KMS-11 (cell line): ENCODE measurements around the gene A4GALT.

Source experiments
- H2AFZ ChIP-seq: fragments of 200-600 bp; sonication (generic); 2 replicates; pipeline ENCODE4 v1.6.1; 2016; ENCODE audit warnings: antibody characterized with exemption, mixed run types, low read depth
- H3K27ac ChIP-seq: fragments of 200-600 bp; sonication (generic); 2 replicates; pipeline ENCODE4 v1.6.1; 2016; ENCODE audit warnings: mild to moderate bottlenecking, mixed run types
- H3K27me3 ChIP-seq: fragments of 200-600 bp; sonication (generic); 2 replicates; pipeline ENCODE4 v1.6.1; 2017; ENCODE audit warnings: mild to moderate bottlenecking, low read depth, mixed run types, moderate library complexity; ENCODE audit not compliant: insufficient read depth
- H3K36me3 ChIP-seq: fragments of 200-600 bp; sonication (generic); 2 replicates; pipeline ENCODE4 v1.6.1; 2017; ENCODE audit warnings: mild to moderate bottlenecking, mixed run types; ENCODE audit not compliant: insufficient read depth
- H3K4me1 ChIP-seq: fragments of 200-600 bp; sonication (generic); 2 replicates; pipeline ENCODE4 v1.6.1; 2016; ENCODE audit warnings: mild to moderate bottlenecking, low read depth, mixed run types; ENCODE audit not compliant: poor library complexity, severe bottlenecking
- H3K4me2 ChIP-seq: fragments of 200-600 bp; sonication (generic); 2 replicates; pipeline ENCODE4 v1.7.0; 2016; ENCODE audit warnings: mild to moderate bottlenecking, mixed run types
- H3K4me3 ChIP-seq: fragments of 200-600 bp; sonication (generic); IDR thresholded peaks from 2 replicates; pipeline ENCODE4 v1.6.1; 2017; ENCODE audit warnings: low read depth, low read length, mixed read lengths; ENCODE audit not compliant: insufficient read depth
- H3K79me2 ChIP-seq: fragments of 200-600 bp; sonication (generic); 2 replicates; pipeline ENCODE4 v1.6.1; 2016; ENCODE audit warnings: low read depth, mixed run types; ENCODE audit not compliant: insufficient read depth
- H3K9ac ChIP-seq: fragments of 200-600 bp; sonication (generic); 2 replicates; pipeline ENCODE4 v1.6.1; 2016; ENCODE audit warnings: mild to moderate bottlenecking, mixed run types
- H4K20me1 ChIP-seq: fragments of 200-600 bp; sonication (generic); 2 replicates; pipeline ENCODE4 v1.6.1; 2016; ENCODE audit warnings: mild to moderate bottlenecking, mixed run types; ENCODE audit not compliant: insufficient read depth
- CTCF ChIP-seq: fragments of 200-600 bp; sonication (generic); conservative IDR thresholded peaks from 2 replicates; pipeline ENCODE4 v1.6.1; 2017; ENCODE audit warnings: low read depth, mild to moderate bottlenecking, antibody characterized with exemption, low read length, moderate library complexity, mixed read lengths

A4GALT gene

GRCh38 chr22:42685941-42686653, 34.6 kb downstream of the A4GALT start:
- Histone ChIP-seq H4K20me1 (no peaks in the 10 kb centered on the region), H3K4me2 (no peak overlapping the region), H3K27me3 (no peaks in the 10 kb centered on the region), H3K36me3 (no peaks in the 10 kb centered on the region), H3K9ac (no peak overlapping the region), H2AFZ (no peak overlapping the region; the same call in 1 of the 2 replicates), H3K4me1 (peaks cover 13% of the 10 kb centered on the region), H3K79me2 (no peaks in the 10 kb centered on the region), H3K4me3 (no peak overlapping the region), H3K27ac (no peak overlapping the region)
- no peak for TF ChIP-seq CTCF

- H3K9ac ChIP-seq: no peak overlapping the region
Measured at GRCh38 chr22:42684462-42685195, 36.0 kb downstream of the A4GALT start.

GRCh38 chr22:42683578-42684283, 36.9 kb downstream of the A4GALT start:
- Histone ChIP-seq H3K9ac (no peak overlapping the region), H3K4me3 (no peak overlapping the region), H3K4me2 (no peak overlapping the region), H3K79me2 (no peaks in the 10 kb centered on the region), H4K20me1 (no peaks in the 10 kb centered on the region), H3K4me1 (peaks cover 13% of the 10 kb centered on the region), H3K27ac (no peak overlapping the region), H3K27me3 (no peaks in the 10 kb centered on the region), H3K36me3 (no peaks in the 10 kb centered on the region), H2AFZ (no peak overlapping the region)
- TF ChIP-seq CTCF: no peak

More at GRCh38 chr22:42684462-42685195, 36.0 kb downstream of the A4GALT start:
- Histone ChIP-seq H3K36me3 (no peaks in the 10 kb centered on the region), H3K4me2 (no peak overlapping the region), H3K27me3 (no peaks in the 10 kb centered on the region), H3K27ac (no peak overlapping the region), H3K4me1 (peaks cover 13% of the 10 kb centered on the region), H3K4me3 (no peak overlapping the region), H2AFZ (no peak overlapping the region), H4K20me1 (no peaks in the 10 kb centered on the region), H3K79me2 (no peaks in the 10 kb centered on the region)
- no peak for TF ChIP-seq CTCF

- Histone ChIP-seq H3K9ac (no peak overlapping the region), H3K4me1 (peaks cover 13% of the 10 kb centered on the region), H3K4me3 (no peak overlapping the region), H3K27ac (no peak overlapping the region), H3K79me2 (no peaks in the 10 kb centered on the region), H3K27me3 (no peaks in the 10 kb centered on the region), H3K36me3 (no peaks in the 10 kb centered on the region), H3K4me2 (no peak overlapping the region), H4K20me1 (no peaks in the 10 kb centered on the region), H2AFZ (no peak overlapping the region)
- TF ChIP-seq CTCF: no peak
Measured at GRCh38 chr22:42682113-42682851, 38.4 kb downstream of the A4GALT start.
